Measurements from ENCODE around the gene SLC2A4. TPM values are rescaled to one million over a fixed set of nuclear protein-coding genes. Genes with fewer than 3 reads are reported as not detected.
A peak's percentile ranks its signal among the peaks of the same experiment; 100 is the strongest.
"Not testable (repeated sequence)": the region's sequence is repeated elsewhere in the genome, so short reads cannot be mapped to it uniquely, and the experiment has no call there.

Gene SLC2A4
- total RNA-seq, 2 experiments from 2014 or later: 0.16 to 0.25 TPM

DNA sequence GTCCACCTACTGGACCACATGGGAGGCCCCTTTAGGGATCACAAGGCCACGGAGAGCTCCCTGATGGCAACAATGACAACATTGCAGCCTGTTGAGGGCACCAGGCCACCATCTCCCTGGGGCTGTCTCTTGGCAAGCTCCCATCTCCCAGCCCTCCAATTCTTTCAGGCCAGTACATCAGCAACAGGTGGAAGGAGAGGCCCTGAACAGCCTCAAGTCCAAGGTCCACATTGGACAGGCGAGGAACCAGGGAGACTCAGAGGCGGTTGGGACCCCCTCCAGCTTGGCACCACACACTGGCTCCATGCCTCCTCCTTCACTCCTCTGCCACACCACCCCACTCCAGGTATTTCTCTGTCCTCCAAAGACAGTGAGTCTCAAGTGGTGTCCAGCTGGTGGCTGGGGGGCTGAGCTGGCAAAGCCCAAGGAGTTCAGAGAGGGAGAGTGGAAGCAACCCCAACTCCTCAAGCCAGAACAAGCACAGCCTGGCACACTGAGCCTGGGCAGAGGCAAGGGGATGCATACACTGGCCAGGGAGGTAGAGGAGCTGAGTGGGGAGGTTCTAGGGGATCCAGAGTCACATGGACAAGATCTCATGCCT is 53.5 kb downstream of the SLC2A4 start:
- ChIA-PET CTCF (interaction anchor here (0.6 to 2.2 kb wide), 8 partner anchors 10 to 53 kb away, joined by 3 to 12 read pairs (median 5); no protein-coding TSS in a partner anchor), POLR2A (interaction anchor here (0.5 kb wide), 1 partner anchor 39 kb away, joined by 3 read pairs; no protein-coding TSS in a partner anchor)
- peak overlapping the region; percentile 98 for H3K4me3 Mint-ChIP-seq
- H3K9me3 Mint-ChIP-seq (ENCODE audit: low read depth): no peaks in the 10 kb centered on the region
- peaks cover 62% of the 10 kb centered on the region for H3K4me1 Mint-ChIP-seq
- intact Hi-C loops (cut with DNase I, micrococcal nuclease): no loop called here
- no peaks in the 10 kb centered on the region for H3K27me3 Mint-ChIP-seq
- peaks cover 20% of the 10 kb centered on the region for H3K36me3 Mint-ChIP-seq (ENCODE audit: low read depth)
- no peak for DNase-seq
- H3K27ac Mint-ChIP-seq: peak overlapping the region; percentile 99
- ATAC-seq: no peak

DNA sequence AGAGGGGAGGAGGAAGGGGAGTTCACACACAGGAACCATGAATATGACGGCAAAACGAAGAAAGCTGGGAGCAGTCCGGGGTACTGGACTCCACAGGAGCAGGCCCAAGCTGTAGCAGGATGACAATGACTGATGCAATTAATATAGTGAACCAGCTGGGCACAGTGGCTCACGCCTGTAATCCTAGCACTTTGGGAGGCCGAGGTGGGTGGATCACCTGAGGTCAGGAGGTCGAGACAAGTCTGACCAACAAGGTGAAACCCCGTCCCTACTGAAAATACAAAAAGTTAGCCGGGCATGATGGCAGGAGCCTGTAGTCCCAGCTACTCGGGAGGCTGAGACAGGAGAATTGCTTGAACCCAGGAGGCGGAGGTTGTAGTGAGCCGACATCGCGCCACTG is 54.2 kb downstream of the SLC2A4 start:
- H3K9me3 Mint-ChIP-seq (ENCODE audit: low read depth): not testable (repeated sequence)
- H3K27ac Mint-ChIP-seq: peak overlapping the region; percentile 99
- CTCF ChIA-PET: interaction anchor here (0.6 to 2.7 kb wide), 15 partner anchors 9 to 290 kb away, joined by 3 to 18 read pairs (median 4); partner anchors contain the start of gene TMEM95

DNA sequence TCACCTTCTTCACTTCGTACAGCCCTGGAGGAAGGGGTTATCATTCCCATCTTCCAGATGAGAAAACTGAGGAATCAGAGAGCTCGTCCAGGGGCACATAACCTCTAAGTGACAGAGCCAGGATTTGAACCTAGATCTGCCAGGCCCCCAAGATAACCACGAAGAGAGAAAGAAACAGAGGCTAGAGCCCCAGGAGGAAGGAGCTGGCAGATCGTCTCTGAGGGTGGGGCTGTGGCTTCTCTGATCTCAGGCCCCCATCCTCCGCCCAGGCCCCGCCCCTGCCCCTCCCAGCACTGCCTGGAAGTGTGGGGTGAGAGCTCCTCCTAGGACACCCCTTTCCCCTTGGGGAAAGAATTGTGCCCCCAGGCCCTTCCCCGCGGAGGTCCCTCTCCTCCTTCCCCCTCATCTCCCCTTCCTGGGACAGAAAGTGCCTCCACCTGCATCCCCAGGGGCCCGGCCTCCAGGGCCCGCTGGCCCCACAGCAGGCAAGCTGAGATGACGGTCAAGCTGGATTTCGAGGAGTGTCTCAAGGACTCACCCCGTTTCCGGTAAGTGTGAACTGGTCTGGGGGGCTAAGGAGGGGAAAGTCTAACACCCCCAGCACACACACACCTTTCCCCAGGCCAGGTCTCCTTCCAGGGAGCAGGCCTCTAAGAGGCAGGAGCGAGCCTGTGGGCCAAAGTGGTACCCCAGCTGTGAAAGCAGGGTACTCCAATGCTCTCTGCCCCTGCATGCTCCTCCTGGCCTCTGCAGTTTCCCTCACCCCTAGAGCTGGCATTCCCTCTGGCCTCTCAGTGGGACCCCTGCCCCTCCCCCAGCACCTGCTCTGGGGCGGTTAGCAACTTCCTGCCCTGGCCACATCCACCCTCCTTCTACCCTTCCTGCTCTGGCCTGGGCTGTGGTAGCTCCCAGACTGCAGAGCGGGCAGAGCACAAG is 55.0 kb downstream of the SLC2A4 start, which contains the start of gene ACAP1:
Gene ACAP1 (plus strand): TSS at position 290 of the 936 bp plus-strand sequence. CDS start 206 bp downstream, at position 496.
- Mint-ChIP-seq H3K9me3 (ENCODE audit: low read depth) (no peaks in the 10 kb centered on the region), H3K36me3 (ENCODE audit: low read depth) (peaks cover 27% of the 10 kb centered on the region), H3K4me3 (peak within 1 kb of the TSS; percentile 98), H3K4me1 (peaks cover 58% of the 10 kb centered on the region), H3K27ac (peak within 1 kb of the TSS; percentile 99), H3K27me3 (no peaks in the 10 kb centered on the region)
- DNase-seq (peak; percentile 93), ATAC-seq (peak; percentile 95)
- intact Hi-C loops (cut with DNase I, micrococcal nuclease): loop anchor here (2.0 kb wide), 2 partner anchors 14 to 56 kb away; partner anchors contain the start of gene SLC2A4 (in 1 of the 2)
- CTCF ChIA-PET: interaction anchor here (0.6 to 2.7 kb wide), 17 partner anchors 9 to 352 kb away, joined by 3 to 18 read pairs (median 5); partner anchors contain the start of genes SLC2A4, TMEM95, TNFSF12 and WRAP53
- POLR2A ChIA-PET: interaction anchor here (0.9 to 1.9 kb wide), 2 partner anchors 13 to 23 kb away, joined by 4 to 7 read pairs; no protein-coding TSS in a partner anchor

More for the DNA sequence above, 54.2 kb downstream of the SLC2A4 start:
- DNase-seq, ATAC-seq, H3K27me3 Mint-ChIP-seq: not testable (repeated sequence)
- Mint-ChIP-seq H3K36me3 (ENCODE audit: low read depth) (peaks cover 24% of the 10 kb centered on the region), H3K4me3 (peak overlapping the region; percentile 98), H3K4me1 (peaks cover 61% of the 10 kb centered on the region)
- intact Hi-C loops (cut with DNase I, micrococcal nuclease): loop anchor here (2.0 kb wide), 2 partner anchors 15 to 55 kb away; partner anchors contain the start of gene SLC2A4 (in 1 of the 2)
- POLR2A ChIA-PET: interaction anchor here (0.5 to 1.9 kb wide), 2 partner anchors 22 to 40 kb away, joined by 3 to 7 read pairs; no protein-coding TSS in a partner anchor

DNA sequence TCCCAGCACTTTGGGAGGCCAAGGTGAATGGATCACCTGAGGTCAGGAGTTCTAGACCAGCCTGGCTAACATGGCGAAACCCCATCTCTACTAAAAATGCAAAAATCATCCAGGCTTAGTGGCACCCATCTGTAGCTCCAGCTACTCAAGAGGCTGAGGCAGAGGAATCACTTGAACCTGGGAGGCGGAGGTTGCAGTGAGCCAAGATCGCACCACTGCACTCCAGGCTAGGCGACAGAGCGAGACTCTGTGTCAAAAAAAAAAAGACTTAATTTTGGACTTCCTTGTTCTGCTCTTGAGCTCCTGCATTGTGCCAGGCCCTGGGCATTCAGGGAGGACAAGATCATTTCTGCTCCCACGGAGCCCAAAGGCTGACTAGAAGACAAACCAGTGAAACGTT is 56.1 kb downstream of the SLC2A4 start:
- Mint-ChIP-seq H3K4me3 (peak overlapping the region; percentile 98), H3K27ac (peak overlapping the region; percentile 99), H3K36me3 (ENCODE audit: low read depth) (peaks cover 32% of the 10 kb centered on the region), H3K4me1 (peaks cover 50% of the 10 kb centered on the region)
- not testable (repeated sequence) for H3K27me3 Mint-ChIP-seq; ATAC-seq; H3K9me3 Mint-ChIP-seq (ENCODE audit: low read depth); DNase-seq
- ChIA-PET CTCF (interaction anchor here (0.6 to 2.7 kb wide), 7 partner anchors 9 to 223 kb away, joined by 3 to 18 read pairs (median 3); partner anchors contain the start of gene TNFSF12), POLR2A (interaction anchor here (0.6 to 1.9 kb wide), 2 partner anchors 24 to 227 kb away, joined by 6 to 7 read pairs; no protein-coding TSS in a partner anchor)
- intact Hi-C loops (cut with DNase I, micrococcal nuclease): loop anchor here (2.0 kb wide), 2 partner anchors 13 to 57 kb away; partner anchors contain the start of gene SLC2A4 (in 1 of the 2)

Other genes with a start within 250 kb of the SLC2A4 start
- 1 to 10 TPM; 8.3 to 9.6 TPM for gene SLC16A13, start 245.7 kb upstream of the SLC2A4 start, total RNA-seq
- 1 to 10 TPM; 1.2 to 1.5 TPM for gene SLC16A11, start 237.6 kb upstream of the SLC2A4 start, total RNA-seq
- gene CLEC10A, start 201.5 kb upstream of the SLC2A4 start, total RNA-seq: not detected
- gene ASGR2, start 166.9 kb upstream of the SLC2A4 start, total RNA-seq: not detected
- gene ASGR1, start 102.3 kb upstream of the SLC2A4 start, total RNA-seq: 1 to 10 TPM; 1.1 to 2.2 TPM
- 10 to 100 TPM; 11.7 to 15.4 TPM for gene DLG4, start 61.9 kb upstream of the SLC2A4 start, total RNA-seq
- 100 to 1,000 TPM; 263 to 345 TPM for gene ACADVL, start 61.8 kb upstream of the SLC2A4 start, total RNA-seq
- 10 to 100 TPM; 49.1 to 53.3 TPM for gene DVL2, start 47.2 kb upstream of the SLC2A4 start, total RNA-seq
- 10 to 100 TPM; 23.6 to 35.2 TPM for gene PHF23, start 42.3 kb upstream of the SLC2A4 start, total RNA-seq
- gene GABARAP, start 39.3 kb upstream of the SLC2A4 start, total RNA-seq: 100 to 1,000 TPM; 123 to 162 TPM
- 100 to 1,000 TPM; 158 to 203 TPM for gene CTDNEP1, start 30.0 kb upstream of the SLC2A4 start, total RNA-seq
- gene ELP5, start 29.5 kb upstream of the SLC2A4 start, total RNA-seq: 10 to 100 TPM; 58.1 to 62.3 TPM
- under 1 TPM; 0.53 to 0.72 TPM for gene CLDN7, start 19.2 kb upstream of the SLC2A4 start, total RNA-seq
- gene YBX2, start 12.9 kb downstream of the SLC2A4 start, total RNA-seq: under 1 TPM; 0.34 to 0.67 TPM
- 100 to 1,000 TPM; 780 to 934 TPM for gene EIF5A, start 25.9 kb downstream of the SLC2A4 start, total RNA-seq
- 10 to 100 TPM; 31.3 to 56.1 TPM for gene GPS2, start 33.6 kb downstream of the SLC2A4 start, total RNA-seq
- gene NEURL4, start 47.6 kb downstream of the SLC2A4 start, total RNA-seq: 10 to 100 TPM; 22.5 to 29.1 TPM
- 100 to 1,000 TPM; 343 to 375 TPM for gene ACAP1, start 54.8 kb downstream of the SLC2A4 start, total RNA-seq
- 1 to 10 TPM; 5.0 to 6.1 TPM for gene KCTD11, start 70.4 kb downstream of the SLC2A4 start, total RNA-seq
- gene TMEM95, start 73.4 kb downstream of the SLC2A4 start, total RNA-seq: under 1 TPM in 1 of 2 experiments, not detected in 1; 0.16 TPM
- gene TNK1, start 99.4 kb downstream of the SLC2A4 start, total RNA-seq: 1 to 10 TPM; 4.8 to 6.9 TPM
- 10 to 100 TPM; 69.3 to 78.9 TPM for gene PLSCR3, start 112.8 kb downstream of the SLC2A4 start, total RNA-seq
- gene TMEM256, start 122.4 kb downstream of the SLC2A4 start, total RNA-seq: 10 to 100 TPM; 55.8 to 58.1 TPM
- gene NLGN2, start 126.1 kb downstream of the SLC2A4 start, total RNA-seq: 1 to 10 TPM; 7.0 to 7.1 TPM
- not detected for gene SPEM1, start 138.6 kb downstream of the SLC2A4 start, total RNA-seq
- gene SPEM2, start 143.9 kb downstream of the SLC2A4 start, total RNA-seq: not detected
- not detected for gene SPEM3, start 147.1 kb downstream of the SLC2A4 start, total RNA-seq
- gene TMEM102, start 153.7 kb downstream of the SLC2A4 start, total RNA-seq: 10 to 100 TPM in 1 of 2 experiments, 1 to 10 TPM in 1; 8.7 to 10.7 TPM
- gene FGF11, start 157.8 kb downstream of the SLC2A4 start, total RNA-seq: 10 to 100 TPM in 1 of 2 experiments, 1 to 10 TPM in 1; 6.9 to 10.6 TPM
- gene CHRNB1, start 163.3 kb downstream of the SLC2A4 start, total RNA-seq: 1 to 10 TPM; 7.8 to 8.7 TPM
- 10 to 100 TPM; 17.5 to 20.9 TPM for gene ZBTB4, start 197.9 kb downstream of the SLC2A4 start, total RNA-seq
- gene SLC35G6, start 199.7 kb downstream of the SLC2A4 start, total RNA-seq: not detected
- 100 to 1,000 TPM; 193 to 203 TPM for gene POLR2A, start 202.6 kb downstream of the SLC2A4 start, total RNA-seq

All from activated CD4-positive, alpha-beta T cell treated with anti-CD3 and anti-CD28 coated beads for 36 hours (primary cell).